Endothelial cell of umbilical vein (primary cell): ENCODE results near the gene GRID1. TPM values are rescaled to one million over a fixed set of nuclear protein-coding genes. Genes with fewer than 3 reads are reported as not detected.

Experiments
- BruUV-seq: library from RNA; stranded (reverse); fragments of 400-500 nt; replicated peaks from 2 replicates; lab custom pipeline; 2021; lab: Mats Ljungman, UMichigan
- CTCF ChIA-PET: fragments of 300-600, 350-600 bp; sonication (Branson Sonifier 250); formaldehyde crosslinking; loops from one replicate; lab custom pipeline; 2021; ENCODE audit warnings: antibody characterized with exemption, inconsistent platforms; lab: Charles Lee
- POLR2A ChIA-PET: fragments of 300-600, 350-600 bp; sonication (Branson Sonifier 250); formaldehyde crosslinking; loops from one replicate; lab custom pipeline; 2021; ENCODE audit warnings: antibody characterized with exemption, inconsistent platforms; lab: Charles Lee
- DNase-seq: peaks from one replicate; pipeline ENCODE4 v3.0.0-alpha.2; 2011; ENCODE audit warnings: low read depth, low spot score
- FAIRE-seq: peaks from 2 replicates; lab custom pipeline; 2011; peaks lifted over from hg19 to GRCh38; lab: Jason Lieb, UNC
- H2AFZ ChIP-seq: 2 replicates; pipeline ENCODE4 v1.6.0; 2012; ENCODE audit warnings: low read depth, low read length, control low read depth, inconsistent platforms
- H3K27ac ChIP-seq: 2 replicates; pipeline ENCODE4 v1.5.1; 2011; ENCODE audit warnings: low read depth, mild to moderate bottlenecking, control low read depth, low read length, moderate library complexity; ENCODE audit not compliant: insufficient read depth
- H3K27me3 ChIP-seq, 2 experiments: 2 replicates each; pipeline versions ENCODE4 v1.6.0 to v1.6.1; 2011; ENCODE audit warnings: low read length in 2 of 2, mixed read lengths in 1 of 2; ENCODE audit not compliant: control insufficient read depth in 2 of 2, insufficient read depth in 2 of 2
- H3K36me3 ChIP-seq, 2 experiments: 2 replicates in 1 of 2; 3 replicates in 1 of 2; pipeline ENCODE4 v1.5.1; 2011; ENCODE audit warnings: low read length in 2 of 2, mild to moderate bottlenecking in 1 of 2, moderate library complexity in 1 of 2; ENCODE audit not compliant: control insufficient read depth in 2 of 2, insufficient read depth in 2 of 2; ENCODE audit errors: extremely low read depth in 1 of 2
- H3K4me1 ChIP-seq: 3 replicates; pipeline ENCODE4 v1.5.1; 2011; ENCODE audit warnings: mild to moderate bottlenecking, low read length; ENCODE audit not compliant: control insufficient read depth, insufficient read depth; ENCODE audit errors: extremely low read depth
- H3K4me2 ChIP-seq: 2 replicates; pipeline ENCODE4 v1.6.1; 2011; ENCODE audit warnings: low read length, control low read depth, mixed read lengths; ENCODE audit not compliant: insufficient read depth
- H3K4me3 ChIP-seq, 3 experiments: fragments of 200-600 bp in 1 of 3; sonication (generic), shearing (Covaris generic) in 1 of 3; replicated peaks in 1 of 3; 2 replicates each; pipeline ENCODE4 v1.5.1; 2011 to 2016; ENCODE audit warnings: control low read depth in 3 of 3, low read length in 3 of 3, mild to moderate bottlenecking in 2 of 3, inconsistent platforms in 1 of 3, low read depth in 1 of 3, moderate library complexity in 1 of 3; ENCODE audit not compliant: insufficient read depth in 1 of 3
- H3K79me2 ChIP-seq: 2 replicates; pipeline ENCODE4 v1.6.0; 2012; ENCODE audit warnings: low read length, inconsistent platforms; ENCODE audit not compliant: control insufficient read depth, insufficient read depth
- H3K9ac ChIP-seq: replicated peaks from 2 replicates; pipeline ENCODE3; 2011; ENCODE audit warnings: low read length, control low read depth; ENCODE audit not compliant: insufficient read depth; ENCODE audit errors: extremely low read depth
- H3K9me1 ChIP-seq: replicated peaks from 3 replicates; pipeline ENCODE4 v1.6.0; 2011; ENCODE audit warnings: mild to moderate bottlenecking, low read length; ENCODE audit not compliant: control insufficient read depth, insufficient read depth; ENCODE audit errors: extremely low read depth
- H3K9me3 ChIP-seq: replicated peaks from 2 replicates; pipeline ENCODE4 v1.5.1; 2012; ENCODE audit warnings: low read length, inconsistent platforms; ENCODE audit not compliant: control insufficient read depth, insufficient read depth
- H4K20me1 ChIP-seq: replicated peaks from 2 replicates; pipeline ENCODE3; 2011; ENCODE audit warnings: mild to moderate bottlenecking, low read length; ENCODE audit not compliant: control insufficient read depth, insufficient read depth; ENCODE audit errors: extremely low read depth
- EZH2 ChIP-seq: IDR thresholded peaks from 2 replicates; pipeline ENCODE4 v1.6.1; 2012; ENCODE audit warnings: borderline replicate concordance, low read depth, mild to moderate bottlenecking, moderate library complexity, low read length, inconsistent platforms; ENCODE audit not compliant: severe bottlenecking
- FOS ChIP-seq: IDR thresholded peaks from 2 replicates; pipeline ENCODE4 v1.6.1; 2011; ENCODE audit warnings: mild to moderate bottlenecking, low read length, moderate library complexity, borderline replicate concordance; ENCODE audit not compliant: insufficient read depth
- GATA2 ChIP-seq: IDR thresholded peaks from 2 replicates; pipeline ENCODE4 v1.7.0; 2011; ENCODE audit warnings: low read depth, mild to moderate bottlenecking, moderate library complexity, mixed read lengths, low read length; ENCODE audit not compliant: insufficient read length, insufficient read depth
- JUN ChIP-seq: IDR thresholded peaks from 2 replicates; pipeline ENCODE4 v1.6.1; 2011; ENCODE audit warnings: borderline replicate concordance, low read depth; ENCODE audit not compliant: insufficient read length, insufficient read depth
- MAX ChIP-seq: IDR thresholded peaks from 2 replicates; pipeline ENCODE4 v1.6.1; 2011; ENCODE audit not compliant: insufficient read depth, insufficient read length
- MYC ChIP-seq: IDR thresholded peaks from one replicate; pipeline ENCODE4 v1.6.1; 2011; ENCODE audit warnings: mild to moderate bottlenecking, low read depth, low read length
- POLR2A ChIP-seq: IDR thresholded peaks from 2 replicates; pipeline ENCODE4 v1.6.1; 2012; ENCODE audit warnings: low read depth, mild to moderate bottlenecking, control low read depth, low read length
- POLR2AphosphoS5 ChIP-seq: IDR thresholded peaks from 2 replicates; pipeline ENCODE4 v1.6.1; 2012; ENCODE audit warnings: low read depth, mild to moderate bottlenecking, control low read depth, low read length, moderate library complexity; ENCODE audit not compliant: insufficient read depth
- dilution Hi-C: fragments of 300-500 bp; cut with MboI; formaldehyde crosslinking; loops from one replicate; pipeline ENCODE4 v1.15.0; 2019; ENCODE audit warnings: low sequenced_read_pairs; ENCODE audit not compliant: extremely low pct_ligation_motif_present
- intact Hi-C: fragments of 100-400 bp; cut with micrococcal nuclease; formaldehyde crosslinking; loops from one replicate; pipeline ENCODE4 v1.10.0; 2022
- polyA plus RNA-seq, 4 experiments: library from polyadenylated mRNA; depleted of rRNA in 3 of 4; stranded (reverse) in 3 of 4; unstranded in 1 of 4; fragments of >200 nt; gene quantifications; 2 replicates each; pipeline versions ENCODE4 v1.2.1 to v1.2.3, GENCODE V29; 2011 to 2012; ENCODE audit warnings: missing spikeins in 1 of 4
- total RNA-seq: library from RNA; stranded (reverse); gene quantifications from 2 replicates; pipeline ENCODE4 v1.2.3, GENCODE V29; 2021
- TF ChIP-seq, protein P1 (sequence below), 2 donors: IDR thresholded peaks; 1 replicate in 1 of 2; 2 replicates in 1 of 2; pipeline ENCODE4 v1.5.1; 2011; ENCODE audit warnings: low read length in 2 of 2, mild to moderate bottlenecking in 2 of 2, moderate library complexity in 2 of 2, control low read depth in 1 of 2, inconsistent platforms in 1 of 2, low read depth in 1 of 2; ENCODE audit not compliant: insufficient read depth in 1 of 2; ENCODE audit errors: extremely low read depth in 1 of 2

GRID1 gene
- total and polyA plus RNA-seq, 2 donors (not counting 3 experiments of a cell fraction or from before 2014, with no cell fraction given) = not detected

DNA sequence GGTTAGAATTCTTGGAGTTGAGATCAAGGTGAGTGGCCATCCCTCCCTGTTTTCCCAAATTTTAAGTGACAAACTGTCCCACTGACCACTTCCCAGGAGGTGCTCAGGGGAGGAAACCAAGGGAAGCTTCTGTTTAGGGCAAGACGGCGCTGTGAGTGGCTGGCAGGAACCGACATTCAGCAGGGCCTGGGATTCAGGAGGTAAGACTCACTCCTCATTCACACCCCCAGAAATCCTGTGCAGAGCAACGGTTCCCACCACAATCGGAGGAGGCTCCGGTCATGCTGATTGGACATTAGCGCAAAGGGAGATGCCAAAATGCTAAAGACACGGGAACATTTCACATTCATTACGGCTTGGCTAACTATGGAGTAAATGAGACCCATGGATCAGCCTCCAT, 200.9 kb downstream of the GRID1 start:
- no peaks in the 10 kb centered on the region for H3K36me3 ChIP-seq
- H3K9me1 ChIP-seq = no peaks in the 10 kb centered on the region
- no peak overlapping the region for H3K9ac ChIP-seq
- no peak for DNase-seq
- H4K20me1 ChIP-seq = no peaks in the 10 kb centered on the region
- TF ChIP-seq POLR2A (no peak), POLR2AphosphoS5 (no peak), GATA2 (no peak), EZH2 (no peak), MYC (no peak), JUN (no peak), MAX (no peak), FOS (no peak)
- TF ChIP-seq, protein P1, sequence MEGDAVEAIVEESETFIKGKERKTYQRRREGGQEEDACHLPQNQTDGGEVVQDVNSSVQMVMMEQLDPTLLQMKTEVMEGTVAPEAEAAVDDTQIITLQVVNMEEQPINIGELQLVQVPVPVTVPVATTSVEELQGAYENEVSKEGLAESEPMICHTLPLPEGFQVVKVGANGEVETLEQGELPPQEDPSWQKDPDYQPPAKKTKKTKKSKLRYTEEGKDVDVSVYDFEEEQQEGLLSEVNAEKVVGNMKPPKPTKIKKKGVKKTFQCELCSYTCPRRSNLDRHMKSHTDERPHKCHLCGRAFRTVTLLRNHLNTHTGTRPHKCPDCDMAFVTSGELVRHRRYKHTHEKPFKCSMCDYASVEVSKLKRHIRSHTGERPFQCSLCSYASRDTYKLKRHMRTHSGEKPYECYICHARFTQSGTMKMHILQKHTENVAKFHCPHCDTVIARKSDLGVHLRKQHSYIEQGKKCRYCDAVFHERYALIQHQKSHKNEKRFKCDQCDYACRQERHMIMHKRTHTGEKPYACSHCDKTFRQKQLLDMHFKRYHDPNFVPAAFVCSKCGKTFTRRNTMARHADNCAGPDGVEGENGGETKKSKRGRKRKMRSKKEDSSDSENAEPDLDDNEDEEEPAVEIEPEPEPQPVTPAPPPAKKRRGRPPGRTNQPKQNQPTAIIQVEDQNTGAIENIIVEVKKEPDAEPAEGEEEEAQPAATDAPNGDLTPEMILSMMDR (IDR thresholded peaks at IDR 0.05; ENCODE audit: extremely low read depth in 1 of 2, insufficient read depth in 1 of 2, low read depth in 1 of 2, low read length in 2 of 2) = no peak
- BruUV-seq = no TSS peak
- CTCF ChIA-PET = no interaction called here
- dilution Hi-C loops = no loop called here
- no peaks in the 10 kb centered on the region for H3K79me2 ChIP-seq
- FAIRE-seq = no peak
- H3K27me3 ChIP-seq = no peaks in the 10 kb centered on the region
- H3K4me1 ChIP-seq = no peaks in the 10 kb centered on the region
- H3K9me3 ChIP-seq = no peaks in the 10 kb centered on the region
- H3K27ac ChIP-seq = no peak overlapping the region
- intact Hi-C loops = no loop called here
- no peak overlapping the region for H3K4me2 ChIP-seq
- H2AFZ ChIP-seq = no peak overlapping the region
- POLR2A ChIA-PET = no interaction called here
- no peak overlapping the region for H3K4me3 ChIP-seq
